ENCODE measurements around the gene USF1.

- TF ChIP-seq GATA2 (IDR thresholded peaks at IDR 0.05; ENCODE audit: low read depth, low read length) (no peak), GATA3 (IDR thresholded peaks at IDR 0.05; ENCODE audit: low read depth, low read length) (no peak)
Measured at GRCh38 chr1:161037661-161038522, 7.9 kb downstream of the USF1 start.

All from SH-SY5Y (cell line).